ELR (cell line): ENCODE data around the gene SLC39A8.
"Not testable (repeated sequence)": the region's sequence is repeated elsewhere in the genome, so short reads cannot be mapped to it uniquely, and the experiment has no call there.

Experiments used
- DNase-seq: peaks from one replicate; pipeline ENCODE4 v3.0.0-alpha.2; 2015; ENCODE audit warnings: low read depth

The SLC39A8 gene

GRCh38 chr4:102299354-102300107, 45.8 kb downstream of the SLC39A8 start:
- DNase-seq: peak; percentile 51

- no peak for DNase-seq
Measured at GRCh38 chr4:102298716-102299115, 46.6 kb downstream of the SLC39A8 start.

DNA sequence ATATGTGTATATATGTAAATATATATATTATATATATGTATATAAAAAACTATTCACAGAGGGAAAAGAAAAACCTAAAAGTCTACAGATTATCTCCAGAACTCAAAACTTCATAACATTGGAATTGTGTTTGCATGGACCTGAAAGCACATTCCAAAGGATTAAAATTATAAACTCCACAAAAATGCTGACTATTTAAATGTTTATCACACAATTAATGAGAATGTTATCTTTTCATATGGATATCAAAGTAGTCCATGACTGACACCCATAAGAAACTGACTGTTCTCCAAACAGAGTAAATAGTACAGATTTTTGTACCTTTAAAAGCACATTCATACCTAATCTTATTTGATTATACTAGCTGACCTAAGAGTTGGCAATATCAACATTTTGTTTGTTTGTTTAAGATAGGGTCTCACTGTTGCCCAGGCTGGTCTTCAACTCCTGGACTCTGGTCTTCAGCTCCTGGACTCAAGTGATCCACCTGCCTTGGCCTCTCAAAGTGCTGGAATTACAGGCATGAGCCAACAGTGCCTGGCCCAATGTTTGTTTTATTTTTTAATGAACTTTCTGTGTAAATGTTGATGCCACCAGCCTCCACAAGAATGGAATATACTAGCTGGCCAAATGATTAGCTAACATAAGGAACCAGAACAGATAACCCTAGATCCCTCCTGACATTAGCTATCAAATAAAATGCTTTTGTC, 50.0 kb downstream of the SLC39A8 start:
- DNase-seq: no peak

- no peak for DNase-seq
Measured at GRCh38 chr4:102288497-102288896, 56.8 kb downstream of the SLC39A8 start.

GRCh38 chr4:102285831-102286230, 59.5 kb downstream of the SLC39A8 start:
- no peak for DNase-seq

DNA sequence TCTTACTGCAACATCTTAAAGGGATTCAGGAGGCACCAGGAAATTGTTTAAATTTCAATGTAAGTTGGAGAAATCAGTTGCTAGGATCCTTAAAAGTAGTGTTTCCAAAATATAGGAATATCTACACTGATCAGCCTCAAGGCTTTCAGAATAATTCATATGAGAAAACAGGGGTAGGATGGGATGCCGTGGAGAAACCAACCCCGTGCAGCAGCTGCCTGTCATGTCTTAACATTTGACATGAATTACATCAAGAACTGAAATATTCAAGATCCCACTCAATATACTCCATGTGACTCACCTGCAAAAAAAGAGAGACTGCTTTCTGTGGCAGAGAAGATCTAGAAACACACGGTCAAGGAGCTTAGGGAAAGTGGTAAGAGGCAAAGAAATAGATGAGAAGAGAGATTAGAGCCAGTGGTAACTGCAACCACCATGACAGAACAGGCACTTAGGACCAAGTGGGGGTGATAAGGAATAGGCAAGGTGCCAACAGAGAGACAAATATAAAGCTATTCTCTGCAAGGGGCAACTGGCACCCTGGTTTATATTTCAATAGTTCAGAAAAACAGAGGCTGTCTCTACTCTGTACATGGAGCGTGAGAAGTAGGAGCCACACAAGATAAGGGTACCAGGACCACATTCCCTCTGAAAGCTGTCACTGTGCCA, 64.0 kb downstream of the SLC39A8 start:
- DNase-seq: no peak

DNA sequence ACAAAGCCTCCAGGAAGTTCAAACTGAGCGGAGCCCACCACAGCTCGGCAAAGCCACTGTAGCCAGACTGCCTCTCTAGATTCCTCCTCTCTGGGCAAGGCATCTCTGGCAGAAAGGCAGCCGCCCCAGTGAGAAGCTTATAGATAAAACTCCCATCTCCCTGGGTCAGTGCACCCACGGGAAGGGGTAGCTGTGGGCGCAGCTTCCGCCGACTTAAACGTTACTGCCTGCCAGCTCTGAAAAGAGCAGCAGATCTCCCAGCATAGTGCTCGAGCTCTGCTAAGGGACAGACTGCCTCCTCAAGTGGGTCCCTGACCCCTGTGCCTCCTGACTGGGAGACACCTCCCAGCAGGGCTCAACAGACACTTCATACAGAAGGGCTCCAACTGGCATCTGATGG, 72.0 kb downstream of the SLC39A8 start:
- DNase-seq: not testable (repeated sequence)

- DNase-seq: no peak
Measured at GRCh38 chr4:102272318-102272717, 73.0 kb downstream of the SLC39A8 start.

DNA sequence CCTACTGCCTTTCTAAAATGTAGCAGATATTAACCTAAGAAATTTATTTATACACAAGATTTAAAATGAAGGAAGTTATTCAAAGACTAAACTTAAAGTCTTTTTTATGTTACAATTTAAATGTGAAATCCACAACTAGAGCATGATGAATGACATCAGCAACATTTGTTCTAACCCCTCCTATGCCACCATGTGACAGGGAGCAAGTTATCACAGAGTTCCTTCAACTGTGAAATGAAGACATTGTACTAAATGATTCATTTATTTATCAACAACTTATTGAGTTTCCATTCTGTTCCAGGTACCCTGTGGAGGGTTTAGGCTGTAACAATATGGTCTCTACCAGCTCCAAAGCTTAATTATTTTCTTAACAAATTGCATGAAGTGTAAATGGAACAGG, 76.9 kb downstream of the SLC39A8 start:
- no peak for DNase-seq

- peak; percentile 54 for DNase-seq
Measured at GRCh38 chr4:102263024-102263787, 82.1 kb downstream of the SLC39A8 start.

DNA sequence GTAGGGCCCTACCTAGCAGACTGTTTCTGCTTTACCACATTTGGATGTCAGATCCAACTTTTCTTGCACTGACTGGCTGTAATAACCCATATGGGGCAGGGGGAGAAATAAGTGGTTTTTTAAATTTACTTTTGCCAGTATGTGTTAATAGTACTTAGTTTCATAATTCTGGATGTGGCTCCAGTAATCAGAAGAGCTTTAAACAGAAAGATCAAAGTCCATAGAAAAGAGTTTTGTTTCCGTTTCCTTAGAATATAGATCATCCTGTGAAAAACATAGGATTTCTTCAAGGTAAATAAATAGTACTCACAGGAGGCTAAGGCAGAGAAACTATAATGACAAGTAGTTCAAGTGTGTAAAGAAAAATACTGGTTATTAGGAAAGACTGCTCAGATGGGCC, 85.6 kb downstream of the SLC39A8 start:
- no peak for DNase-seq

- DNase-seq: no peak
Measured at GRCh38 chr4:102259081-102259480, 86.2 kb downstream of the SLC39A8 start.

DNA sequence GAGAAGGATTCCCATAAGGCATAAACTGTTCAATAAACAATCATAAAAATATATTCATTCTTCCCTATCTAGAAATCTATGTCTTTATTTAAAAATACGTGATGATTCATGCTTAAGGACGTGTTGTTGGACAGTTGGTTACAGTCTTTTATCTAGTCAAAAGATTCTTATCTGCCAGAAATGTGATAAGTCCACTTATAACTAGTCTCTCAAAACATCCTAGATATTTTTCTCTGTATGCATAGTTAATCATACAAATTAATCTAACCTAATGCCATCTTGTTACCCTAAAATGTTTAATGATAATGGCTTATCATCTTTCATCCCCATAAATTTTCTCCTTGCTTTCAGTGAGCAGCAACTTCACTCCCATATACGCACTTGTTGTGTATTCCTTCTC, 89.0 kb downstream of the SLC39A8 start:
- DNase-seq: no peak

- no peak for DNase-seq
Measured at GRCh38 chr4:102253860-102254259, 91.4 kb downstream of the SLC39A8 start.

GRCh38 chr4:102252171-102252570, 93.1 kb downstream of the SLC39A8 start:
- DNase-seq: no peak

GRCh38 chr4:102250341-102250740, 94.9 kb downstream of the SLC39A8 start:
- no peak for DNase-seq

DNA sequence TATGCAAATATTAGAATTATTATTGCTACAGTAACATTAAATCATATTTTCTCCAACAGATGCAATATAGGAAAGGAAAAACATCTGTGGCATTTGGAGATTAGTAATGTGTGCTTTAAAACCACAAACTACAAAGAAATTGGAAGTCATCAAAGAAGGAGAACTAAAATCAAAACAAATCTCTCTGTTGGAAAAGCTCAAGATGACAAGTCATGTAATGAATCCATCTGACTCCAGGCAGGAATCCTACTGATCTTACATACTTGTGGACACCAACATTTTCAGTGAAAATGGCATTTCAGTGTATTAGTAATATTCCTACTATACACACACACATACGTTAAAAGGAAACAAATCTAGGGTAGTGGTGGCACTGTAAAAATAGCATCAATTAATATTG, 98.2 kb downstream of the SLC39A8 start:
- DNase-seq: peak; percentile 4

DNA sequence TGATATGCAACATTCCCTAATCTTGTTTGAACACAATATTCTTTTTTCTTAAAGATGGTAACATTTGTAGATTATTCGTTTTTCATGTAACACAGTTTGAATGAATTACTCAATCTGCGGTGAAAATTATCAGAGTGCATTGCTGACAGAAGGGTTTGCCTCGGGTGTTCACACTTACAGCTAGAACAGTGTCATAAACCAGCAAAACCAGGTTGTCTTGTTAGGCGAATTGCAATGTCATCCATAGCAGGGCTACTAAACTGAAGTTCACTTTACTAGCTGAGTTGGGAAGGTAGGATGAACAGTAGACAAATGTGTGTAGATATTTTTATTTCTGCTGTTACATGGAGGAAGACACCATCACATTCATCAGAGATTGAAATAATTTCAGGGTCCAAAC, 98.9 kb downstream of the SLC39A8 start:
- no peak for DNase-seq

GRCh38 chr4:102244878-102245535, 100.3 kb downstream of the SLC39A8 start:
- no peak for DNase-seq

- DNase-seq: not testable (repeated sequence)
Measured at GRCh38 chr4:102243296-102243695, 102.0 kb downstream of the SLC39A8 start.

DNA sequence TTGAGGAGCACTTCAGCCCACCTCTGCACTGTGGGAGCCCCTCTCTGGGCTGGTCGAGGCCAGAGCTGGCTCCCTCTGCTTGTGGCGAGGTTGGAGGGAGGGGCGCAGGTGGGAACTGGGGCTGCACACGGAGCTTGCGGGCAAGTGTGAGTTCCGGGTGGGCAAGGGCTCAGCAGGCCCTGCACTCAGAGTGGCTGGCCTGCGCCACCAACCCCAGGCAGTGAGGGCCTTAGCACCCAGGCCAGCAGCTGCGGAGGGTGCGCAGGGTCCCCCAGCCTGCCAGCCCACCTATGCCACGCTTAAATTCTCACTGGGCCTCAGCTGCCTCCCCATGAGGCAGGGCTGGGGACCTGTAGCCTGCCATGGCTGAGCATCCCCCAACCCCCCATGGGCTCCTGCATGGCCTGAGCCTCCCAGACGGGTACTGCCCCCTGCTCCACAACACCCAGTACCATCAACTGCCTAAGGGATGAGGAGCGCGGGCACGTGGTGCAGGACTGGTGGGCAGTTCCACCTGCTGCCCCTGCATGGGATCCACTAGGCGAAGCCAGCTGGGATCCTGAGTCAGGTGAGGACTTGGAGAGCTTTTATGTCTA, 110.9 kb downstream of the SLC39A8 start:
- no peak for DNase-seq
